Lung (tissue), 12 donors: ENCODE results near the gene NPFFR1. TPM values are rescaled to one million over a fixed set of nuclear protein-coding genes. Genes with fewer than 3 reads are reported as not detected.

ENCODE experiments used
- ATAC-seq: fragments of 200-7000 bp; cut with Tn5 transposase; one replicate; pipeline ENCODE4 v1.9.1; 2020; ENCODE audit warnings: moderate number of reproducible peaks; ENCODE audit not compliant: insufficient read depth, low FRiP score
- DNase-seq, 3 donors: peaks; one replicate each; pipeline ENCODE4 v3.0.0-alpha.2; 2013 to 2017
- H3K27ac ChIP-seq, 2 donors: one replicate each; pipeline ENCODE4 v1.5.1; 2013; ENCODE audit warnings: mild to moderate bottlenecking in 2 of 2, moderate library complexity in 2 of 2, control low read depth in 1 of 2, inconsistent platforms in 1 of 2, low read depth in 1 of 2, low read length in 1 of 2
- H3K27me3 ChIP-seq, 3 donors: one replicate each; pipeline ENCODE4 v1.5.1; 2013; ENCODE audit warnings: low read length in 2 of 3; ENCODE audit not compliant: control insufficient read depth in 3 of 3, insufficient read depth in 3 of 3
- H3K36me3 ChIP-seq, 4 donors: one replicate each; pipeline ENCODE4 v1.5.1; 2013; ENCODE audit warnings: low read length in 4 of 4, mild to moderate bottlenecking in 1 of 4, moderate library complexity in 1 of 4; ENCODE audit not compliant: control insufficient read depth in 4 of 4, insufficient read depth in 4 of 4
- H3K4me1 ChIP-seq, 5 donors: one replicate each; pipeline ENCODE4 v1.5.1; 2013; ENCODE audit warnings: low read length in 5 of 5, mild to moderate bottlenecking in 2 of 5, moderate library complexity in 1 of 5; ENCODE audit not compliant: control insufficient read depth in 5 of 5, insufficient read depth in 5 of 5
- H3K4me3 ChIP-seq: one replicate; pipeline ENCODE4 v1.5.1; 2013; ENCODE audit warnings: mild to moderate bottlenecking, control low read depth, moderate library complexity
- H3K9ac ChIP-seq, 2 donors: one replicate each; pipeline ENCODE4 v1.5.1; 2013; ENCODE audit warnings: low read length in 2 of 2, control low read depth in 1 of 2; ENCODE audit not compliant: insufficient read depth in 1 of 2
- H3K9me3 ChIP-seq, 4 donors: one replicate each; pipeline ENCODE4 v1.5.1; 2013; ENCODE audit warnings: low read length in 3 of 4, mild to moderate bottlenecking in 1 of 4, moderate library complexity in 1 of 4; ENCODE audit not compliant: control insufficient read depth in 4 of 4, insufficient read depth in 3 of 4
- CTCF ChIP-seq: IDR thresholded peaks from 2 replicates; pipeline ENCODE4 v1.5.1; 2012; ENCODE audit warnings: mild to moderate bottlenecking; ENCODE audit errors: control extremely low read depth, extremely low read depth
- WGBS, 2 donors: extraction: QIAGEN DNeasy Blood & Tissue Kit; methylation state at CpG; one replicate each; pipeline ENCODE4 v1.1.7; 2013; 5-methylcytosine and 5-hydroxymethylcytosine counted together
- polyA plus RNA-seq, 2 donors: library from polyadenylated mRNA; stranded (reverse); fragments of 200-250 nt; gene quantifications; one replicate each; pipeline ENCODE4 v1.2.1, GENCODE V29; 2013
- total RNA-seq, 2 donors: library from RNA; depleted of rRNA in 1 of 2; stranded (reverse); fragments of >200 nt in 1 of 2; gene quantifications; one replicate each; pipeline ENCODE4 v1.2.1, GENCODE V29; 2014 to 2021
- donor health status: control.
- donor health status: control.
- donor health status: Bipolar disorder and iron deficiency.
- donor health status: healthy.
- donor health status: DM: yes; HTN: yes; CAD: no.

Gene NPFFR1
- total and polyA plus RNA-seq, 4 donors = 0.12 to 2.2 (median 0.14) TPM

- Histone ChIP-seq H3K9ac (no peak overlapping the region), H3K4me3 (no peak overlapping the region), H3K4me1 (peaks cover 0 to 22% (median 6%) of the 10 kb centered on the region in 5 donors), H3K9me3 (no peaks in the 10 kb centered on the region), H3K27ac (peak overlapping the region in 1 of 2 donors; percentile 47), H3K27me3 (no peaks in the 10 kb centered on the region), H3K36me3 (peaks cover 0 to 3% (median 0%) of the 10 kb centered on the region in 4 donors)
- WGBS, 2 donors = 85 to 90% methylated on average over 18 of the region's 18 CpGs
- ATAC-seq (no peak), DNase-seq (peak; percentile 28 to 80 (median 64))
- TF ChIP-seq CTCF = no peak
Observed at GRCh38 chr10:70234668-70235447, 48.9 kb downstream of the NPFFR1 start.

GRCh38 chr10:70233939-70234300 is 49.9 kb downstream of the NPFFR1 start:
- no peak overlapping the region for H3K27ac ChIP-seq
- TF ChIP-seq CTCF = no peak
- peak in 1 of 3 donors; percentile 11 for DNase-seq
- no peaks in the 10 kb centered on the region for H3K27me3 ChIP-seq
- WGBS, 2 donors = 24 to 38% methylated on average over 8 of the region's 8 CpGs
- H3K9ac ChIP-seq = peak overlapping the region in 1 of 2 donors; percentile 84
- no peak overlapping the region for H3K4me3 ChIP-seq
- peaks cover 0 to 22% (median 6%) of the 10 kb centered on the region in 5 donors for H3K4me1 ChIP-seq
- no peaks in the 10 kb centered on the region for H3K9me3 ChIP-seq
- peaks cover 0 to 4% (median 0%) of the 10 kb centered on the region in 4 donors for H3K36me3 ChIP-seq
- no peak for ATAC-seq

- Histone ChIP-seq H3K27me3 (no peaks in the 10 kb centered on the region), H3K36me3 (peaks cover 0 to 7% (median 2%) of the 10 kb centered on the region in 4 donors), H3K9me3 (no peaks in the 10 kb centered on the region), H3K4me1 (peaks cover 0 to 22% (median 6%) of the 10 kb centered on the region in 5 donors), H3K9ac (peak within 1 kb of the TSS; percentile 84), H3K4me3 (peak within 1 kb of the TSS; percentile 66), H3K27ac (peak within 1 kb of the TSS; percentile 76 to 90)
- TF ChIP-seq CTCF = no peak
- WGBS, 2 donors = 0 to 1% methylated on average over 51 to 74 of the region's 74 CpGs
- ATAC-seq = peak; percentile 98
- DNase-seq = peak; percentile 97 to 98 (median 98)
Observed at GRCh38 chr10:70233109-70233938, 50.5 kb downstream of the NPFFR1 start, which contains the start of gene PPA1. Gene PPA1 (minus strand): TSS chr10:70233429. CDS start chr10:70233327, 102 bp downstream.
